Lower leg skin (tissue), 3 donors: ENCODE results near the gene ASH1L.

ENCODE experiments used
- POLR2A ChIP-seq, 2 donors: fragments of 450-650 bp; IDR thresholded peaks; one replicate each; pipeline ENCODE4 v1.6.1; 2016 to 2017; ENCODE audit warnings: antibody characterized with exemption in 2 of 2, mild to moderate bottlenecking in 1 of 2, moderate library complexity in 1 of 2
- TF ChIP-seq, protein P1 (sequence below), 3 donors: fragments of 450-650 bp; IDR thresholded peaks; one replicate each; pipeline ENCODE4 v1.5.1; 2016; ENCODE audit warnings: antibody characterized with exemption in 3 of 3, mild to moderate bottlenecking in 3 of 3, moderate library complexity in 2 of 3

DNA sequence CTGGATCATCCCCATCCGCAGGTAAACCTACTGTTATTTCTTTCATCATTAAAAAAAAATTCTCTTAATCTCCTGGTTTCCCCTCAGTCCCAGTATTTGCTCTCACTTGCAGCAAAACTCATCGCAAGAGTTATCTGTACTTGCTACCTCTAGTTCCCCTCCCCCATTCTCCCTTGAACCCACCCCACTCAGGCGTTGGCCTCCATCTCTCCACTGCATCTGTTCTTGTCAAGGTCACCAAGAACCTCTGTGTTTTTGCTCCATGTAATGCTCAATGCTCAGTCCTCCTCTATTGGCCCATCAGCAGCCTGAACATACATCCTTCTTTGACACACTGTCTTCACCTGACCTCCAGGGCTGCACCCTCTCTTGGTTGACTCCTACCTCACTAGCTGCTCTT lies 265.9 kb downstream of the ASH1L start:
- TF ChIP-seq, protein P1, sequence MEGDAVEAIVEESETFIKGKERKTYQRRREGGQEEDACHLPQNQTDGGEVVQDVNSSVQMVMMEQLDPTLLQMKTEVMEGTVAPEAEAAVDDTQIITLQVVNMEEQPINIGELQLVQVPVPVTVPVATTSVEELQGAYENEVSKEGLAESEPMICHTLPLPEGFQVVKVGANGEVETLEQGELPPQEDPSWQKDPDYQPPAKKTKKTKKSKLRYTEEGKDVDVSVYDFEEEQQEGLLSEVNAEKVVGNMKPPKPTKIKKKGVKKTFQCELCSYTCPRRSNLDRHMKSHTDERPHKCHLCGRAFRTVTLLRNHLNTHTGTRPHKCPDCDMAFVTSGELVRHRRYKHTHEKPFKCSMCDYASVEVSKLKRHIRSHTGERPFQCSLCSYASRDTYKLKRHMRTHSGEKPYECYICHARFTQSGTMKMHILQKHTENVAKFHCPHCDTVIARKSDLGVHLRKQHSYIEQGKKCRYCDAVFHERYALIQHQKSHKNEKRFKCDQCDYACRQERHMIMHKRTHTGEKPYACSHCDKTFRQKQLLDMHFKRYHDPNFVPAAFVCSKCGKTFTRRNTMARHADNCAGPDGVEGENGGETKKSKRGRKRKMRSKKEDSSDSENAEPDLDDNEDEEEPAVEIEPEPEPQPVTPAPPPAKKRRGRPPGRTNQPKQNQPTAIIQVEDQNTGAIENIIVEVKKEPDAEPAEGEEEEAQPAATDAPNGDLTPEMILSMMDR (IDR thresholded peaks at IDR 0.05), result no peak
- TF ChIP-seq POLR2A (IDR thresholded peaks at IDR 0.05), result no peak
